ENCODE data around the gene HYCC1. TPM values are rescaled to one million over a fixed set of nuclear protein-coding genes. Genes with fewer than 3 reads are reported as not detected.
A peak's percentile ranks its signal among the peaks of the same experiment; 100 is the strongest.

HYCC1 gene
- total RNA-seq, 1 experiment from 2014 or later = 48.9 TPM

- Mint-ChIP-seq H3K27ac (ENCODE audit: low read depth, unreplicated experiment) (peak overlapping the region; percentile 91), H3K4me1 (ENCODE audit: insufficient read depth, unreplicated experiment) (peaks cover 48% of the 10 kb centered on the region), H3K27me3 (ENCODE audit: insufficient read depth, unreplicated experiment) (no peaks in the 10 kb centered on the region), H3K36me3 (ENCODE audit: insufficient read depth, unreplicated experiment) (no peaks in the 10 kb centered on the region), H3K9me3 (ENCODE audit: unreplicated experiment) (peaks cover 6% of the 10 kb centered on the region), H3K4me3 (ENCODE audit: unreplicated experiment) (no peak overlapping the region)
- BruUV-seq (replicated peaks) = no TSS peak
- intact Hi-C loops (cut with micrococcal nuclease) = no loop called here
- DNase-seq (ENCODE audit: unreplicated experiment) = no peak
- ChIA-PET CTCF (interaction anchor here (0.5 to 6.1 kb wide), 2 partner anchors 34 to 165 kb away, joined by 3 to 31 read pairs; no protein-coding TSS in a partner anchor), POLR2A (interaction anchor here (0.6 to 3.8 kb wide), 13 partner anchors 9 to 363 kb away, joined by 3 to 30 read pairs (median 4); partner anchors contain the start of gene HYCC1)
- no peak for TF ChIP-seq CTCF (IDR thresholded peaks at IDR 0.05; ENCODE audit: unreplicated experiment)
These were observed 7.7 kb upstream of the HYCC1 start for GRCh38 chr7:23021596-23021995.

- ChIA-PET CTCF (interaction anchor here (0.6 to 6.1 kb wide), 3 partner anchors 34 to 257 kb away, joined by 3 to 31 read pairs (median 3); no protein-coding TSS in a partner anchor), POLR2A (interaction anchor here (0.6 to 3.8 kb wide), 14 partner anchors 8 to 363 kb away, joined by 3 to 30 read pairs (median 4); partner anchors contain the start of gene HYCC1)
- BruUV-seq (replicated peaks) = no TSS peak
- intact Hi-C loops (cut with micrococcal nuclease) = no loop called here
- peak; percentile 79 for DNase-seq (ENCODE audit: unreplicated experiment)
- TF ChIP-seq CTCF (IDR thresholded peaks at IDR 0.05; ENCODE audit: unreplicated experiment) = no peak
- no peaks in the 10 kb centered on the region for H3K36me3 Mint-ChIP-seq (ENCODE audit: insufficient read depth, unreplicated experiment)
- peaks cover 41% of the 10 kb centered on the region for H3K4me1 Mint-ChIP-seq (ENCODE audit: insufficient read depth, unreplicated experiment)
- peaks cover 6% of the 10 kb centered on the region for H3K9me3 Mint-ChIP-seq (ENCODE audit: unreplicated experiment)
- peak overlapping the region; percentile 52 for H3K4me3 Mint-ChIP-seq (ENCODE audit: unreplicated experiment)
- H3K27ac Mint-ChIP-seq (ENCODE audit: low read depth, unreplicated experiment) = peak overlapping the region; percentile 91
- no peaks in the 10 kb centered on the region for H3K27me3 Mint-ChIP-seq (ENCODE audit: insufficient read depth, unreplicated experiment)
These were observed 6.9 kb upstream of the HYCC1 start for GRCh38 chr7:23020742-23021401.

GRCh38 chr7:23018750-23019149 is 4.8 kb upstream of the HYCC1 start:
- ChIA-PET POLR2A (interaction anchor here (0.9 to 3.8 kb wide), 5 partner anchors 8 to 457 kb away, joined by 3 to 30 read pairs (median 4); partner anchors contain the start of gene HYCC1), CTCF (interaction anchor here (0.5 to 1.0 kb wide), 4 partner anchors 33 to 291 kb away, joined by 3 to 5 read pairs (median 4); no protein-coding TSS in a partner anchor)
- Mint-ChIP-seq H3K27ac (ENCODE audit: low read depth, unreplicated experiment) (no peak overlapping the region), H3K4me1 (ENCODE audit: insufficient read depth, unreplicated experiment) (peaks cover 44% of the 10 kb centered on the region), H3K9me3 (ENCODE audit: unreplicated experiment) (peaks cover 6% of the 10 kb centered on the region), H3K27me3 (ENCODE audit: insufficient read depth, unreplicated experiment) (no peaks in the 10 kb centered on the region), H3K4me3 (ENCODE audit: unreplicated experiment) (no peak overlapping the region), H3K36me3 (ENCODE audit: insufficient read depth, unreplicated experiment) (no peaks in the 10 kb centered on the region)
- TF ChIP-seq CTCF (IDR thresholded peaks at IDR 0.05; ENCODE audit: unreplicated experiment) = no peak
- no TSS peak for BruUV-seq (replicated peaks)
- no peak for DNase-seq (ENCODE audit: unreplicated experiment)
- intact Hi-C loops (cut with micrococcal nuclease) = no loop called here

GRCh38 chr7:23017309-23017708 is 3.4 kb upstream of the HYCC1 start:
- Mint-ChIP-seq H3K27ac (ENCODE audit: low read depth, unreplicated experiment) (no peak overlapping the region), H3K27me3 (ENCODE audit: insufficient read depth, unreplicated experiment) (no peaks in the 10 kb centered on the region), H3K4me3 (ENCODE audit: unreplicated experiment) (no peak overlapping the region), H3K9me3 (ENCODE audit: unreplicated experiment) (peaks cover 6% of the 10 kb centered on the region), H3K36me3 (ENCODE audit: insufficient read depth, unreplicated experiment) (no peaks in the 10 kb centered on the region), H3K4me1 (ENCODE audit: insufficient read depth, unreplicated experiment) (peaks cover 39% of the 10 kb centered on the region)
- no peak for TF ChIP-seq CTCF (IDR thresholded peaks at IDR 0.05; ENCODE audit: unreplicated experiment)
- BruUV-seq (replicated peaks) = no TSS peak
- POLR2A ChIA-PET = interaction anchor here (0.7 kb wide), 1 partner anchor 511 kb away, joined by 3 read pairs; no protein-coding TSS in a partner anchor
- DNase-seq (ENCODE audit: unreplicated experiment) = no peak
- CTCF ChIA-PET = no interaction called here
- intact Hi-C loops (cut with micrococcal nuclease) = no loop called here
